Right ventricle myocardium inferior (tissue), 1 donor: ENCODE data around the gene CDK4. TPM values are rescaled to one million over a fixed set of nuclear protein-coding genes. Genes with fewer than 3 reads are reported as not detected.
A peak's percentile ranks its signal among the peaks of the same experiment; 100 is the strongest.

Experiments used
- ATAC-seq: fragments of 200-7000 bp; cut with Tn5 transposase; one replicate; pipeline ENCODE4 v1.9.1; 2020; ENCODE audit warnings: mild to moderate bottlenecking, moderate library complexity
- DNase-seq: peaks from one replicate; pipeline ENCODE4 v3.0.0; 2021; ENCODE audit errors: missing footprints
- intact Hi-C: fragments of 100-400 bp; cut with DNase I; formaldehyde crosslinking; loops from one replicate; pipeline ENCODE4 v1.11.0; 2022
- total RNA-seq: library from RNA; stranded (reverse); fragmentation: NEBNext Ultra II Directional; extraction: Animal tissue kit (Norgen Biotek cat#: 25700); gene quantifications from one replicate; pipeline ENCODE4 v1.2.1, GENCODE V29; 2021
- donor health status: DM: no; HTN: yes; CAD: no; lungs with severe emphysema.

CDK4 gene
- total RNA-seq, 1 donor from 2014 or later, result 42.3 TPM

GRCh38 chr12:57759360-57759980, 7.4 kb upstream of the CDK4 start:
- intact Hi-C loops, result no loop called here
- DNase-seq (no peak), ATAC-seq (no peak)

DNA sequence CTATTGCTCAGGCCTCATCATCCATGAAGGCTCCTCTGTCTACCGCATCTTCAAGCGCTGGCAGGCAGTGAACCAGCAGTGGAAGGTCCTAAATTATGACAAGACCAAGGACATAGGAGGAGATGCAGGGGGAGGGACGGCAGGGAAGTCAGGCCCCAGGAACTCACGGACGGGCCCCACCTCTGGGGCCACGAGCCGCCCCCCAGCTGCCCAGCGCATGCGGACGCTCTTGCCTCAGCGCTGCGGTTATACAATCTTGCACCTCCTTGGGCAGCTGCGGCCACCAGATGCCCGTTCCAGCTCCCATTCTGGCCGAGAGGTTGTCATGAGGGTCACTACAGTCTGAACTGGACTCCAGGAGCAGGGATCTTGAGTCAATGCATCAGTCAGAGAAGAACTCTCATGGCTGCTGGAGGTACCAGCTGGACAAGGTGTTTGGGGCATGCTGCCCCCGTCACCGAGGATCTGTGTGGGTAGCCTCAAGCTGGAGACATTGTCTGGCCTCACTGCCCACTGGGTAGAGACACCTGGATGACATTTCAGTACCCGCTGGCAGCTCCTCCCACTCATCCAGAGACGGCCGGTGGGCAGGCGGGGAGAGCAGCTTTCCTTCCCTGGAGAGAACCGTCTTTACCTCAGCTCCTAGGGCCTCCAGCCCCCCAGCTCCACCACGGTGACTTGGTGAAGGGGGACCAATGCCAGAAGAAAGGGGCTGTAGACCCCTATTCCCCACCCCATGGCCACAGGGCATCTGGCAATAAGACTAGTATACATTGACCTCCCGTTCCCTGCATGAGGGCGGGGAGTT, 6.6 kb upstream of the CDK4 start:
- intact Hi-C loops, result no loop called here
- ATAC-seq, result no peak
- DNase-seq, result no peak

GRCh38 chr12:57757771-57758170, 5.7 kb upstream of the CDK4 start:
- intact Hi-C loops, result no loop called here
- ATAC-seq, result no peak
- DNase-seq, result no peak

DNA sequence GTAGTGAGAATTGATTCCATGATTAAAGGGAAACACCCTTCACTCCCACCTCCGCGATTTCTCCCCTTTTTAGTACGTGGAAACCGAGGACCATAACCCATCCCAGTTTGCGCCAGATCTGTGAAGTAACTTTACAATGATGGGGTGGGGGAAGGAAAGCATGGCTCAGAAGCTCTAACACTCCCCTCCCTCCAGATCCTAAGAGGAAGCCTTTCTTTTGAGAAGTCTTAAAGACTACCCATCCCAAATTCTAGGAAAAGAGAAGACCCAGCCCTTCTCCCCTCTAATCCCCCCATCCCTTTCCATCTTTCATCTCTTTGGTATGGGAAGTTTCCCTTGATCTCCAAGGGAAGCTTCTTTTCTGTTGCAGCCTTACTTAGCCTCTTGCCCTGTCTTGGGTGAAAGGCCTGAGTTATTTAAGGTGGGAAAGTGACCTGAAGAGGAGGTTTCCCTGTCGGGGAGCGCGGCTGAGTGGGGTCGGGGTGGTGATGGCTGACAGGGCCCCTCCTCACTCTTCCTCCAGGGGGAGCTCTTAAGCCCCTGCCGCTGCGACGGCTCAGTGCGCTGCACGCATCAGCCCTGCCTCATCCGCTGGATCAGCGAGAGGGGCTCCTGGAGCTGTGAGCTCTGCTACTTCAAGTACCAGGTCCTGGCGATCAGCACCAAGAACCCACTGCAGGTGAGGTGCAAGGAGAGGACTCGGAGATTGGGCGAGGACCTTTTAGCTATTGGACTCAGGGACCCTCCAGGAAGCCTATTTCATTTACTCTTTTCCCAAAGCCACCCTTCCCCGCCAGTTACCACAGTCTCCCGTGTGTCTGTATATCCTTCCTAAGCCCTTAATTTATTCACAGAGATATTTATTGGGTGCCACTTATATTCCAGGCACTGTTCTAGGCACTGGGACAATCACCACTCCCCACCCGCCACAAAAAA, 4.6 kb upstream of the CDK4 start:
- ATAC-seq (no peak), DNase-seq (peak; percentile 70)
- intact Hi-C loops, result no loop called here

GRCh38 chr12:57755454-57756372, 3.6 kb upstream of the CDK4 start:
- ATAC-seq, result no peak
- intact Hi-C loops, result no loop called here
- no peak for DNase-seq

DNA sequence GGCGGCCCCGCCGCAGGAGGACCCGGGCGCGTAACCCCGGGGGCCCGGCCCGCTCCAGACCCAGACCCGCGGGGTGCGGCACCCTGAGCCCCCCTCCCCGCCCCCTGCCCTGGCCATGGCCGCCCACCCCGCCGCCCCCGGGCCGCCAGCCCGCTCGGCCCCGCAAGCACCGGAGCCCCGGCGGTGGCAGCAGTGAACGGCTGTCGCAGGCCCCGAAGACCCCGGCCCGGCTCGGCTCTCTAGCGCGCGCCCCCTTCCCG, 3.0 kb upstream of the CDK4 start:
- intact Hi-C loops, result no loop called here
- ATAC-seq (no peak), DNase-seq (no peak)

GRCh38 chr12:57754411-57755193, 2.5 kb upstream of the CDK4 start, which contains the start of gene MARCHF9:
MARCHF9 (plus strand) TSS chr12:57755103; CDS start chr12:57755529, 426 bp downstream.
- ATAC-seq, result no peak
- intact Hi-C loops, result no loop called here
- no peak for DNase-seq

GRCh38 chr12:57753756-57754337, 1.7 kb upstream of the CDK4 start:
- ATAC-seq, result no peak
- no peak for DNase-seq
- intact Hi-C loops, result no loop called here

- intact Hi-C loops, result no loop called here
- DNase-seq, result no peak
- ATAC-seq, result no peak
Measured at GRCh38 chr12:57752668-57753000, 524 bp upstream of the CDK4 start.

GRCh38 chr12:57751432-57751787, 700 bp downstream of the CDK4 start:
- intact Hi-C loops, result no loop called here
- DNase-seq (no peak), ATAC-seq (no peak)

GRCh38 chr12:57750561-57751431, 1.3 kb downstream of the CDK4 start:
- ATAC-seq (no peak), DNase-seq (no peak)
- intact Hi-C loops, result no loop called here

- ATAC-seq (no peak), DNase-seq (no peak)
- intact Hi-C loops, result no loop called here
Measured at GRCh38 chr12:57749061-57749460, 3.0 kb downstream of the CDK4 start.

DNA sequence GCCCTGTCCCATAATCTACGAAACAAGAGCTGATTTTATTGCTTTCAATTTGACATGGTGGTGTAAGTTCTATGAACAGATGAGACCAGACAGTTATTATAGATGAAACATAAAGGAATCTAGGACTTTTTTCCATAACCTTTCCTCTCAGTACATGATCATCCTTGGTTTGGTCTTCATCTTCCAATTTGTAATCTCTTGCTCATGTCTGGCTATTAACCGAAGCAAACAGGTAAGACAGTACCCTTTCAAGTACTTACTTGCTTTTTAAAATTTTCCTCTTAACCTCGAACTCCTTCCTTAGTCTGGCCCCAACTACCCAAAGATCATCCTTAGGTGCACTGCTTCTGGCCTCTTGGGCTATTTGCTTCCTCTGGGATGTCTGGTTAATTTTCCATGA, 6.1 kb downstream of the CDK4 start:
- intact Hi-C loops, result no loop called here
- ATAC-seq, result no peak

GRCh38 chr12:57745485-57745881, 6.6 kb downstream of the CDK4 start:
- DNase-seq (no peak), ATAC-seq (no peak)
- intact Hi-C loops, result no loop called here

More for the DNA sequence above, 6.1 kb downstream of the CDK4 start:
- no peak for DNase-seq

DNA sequence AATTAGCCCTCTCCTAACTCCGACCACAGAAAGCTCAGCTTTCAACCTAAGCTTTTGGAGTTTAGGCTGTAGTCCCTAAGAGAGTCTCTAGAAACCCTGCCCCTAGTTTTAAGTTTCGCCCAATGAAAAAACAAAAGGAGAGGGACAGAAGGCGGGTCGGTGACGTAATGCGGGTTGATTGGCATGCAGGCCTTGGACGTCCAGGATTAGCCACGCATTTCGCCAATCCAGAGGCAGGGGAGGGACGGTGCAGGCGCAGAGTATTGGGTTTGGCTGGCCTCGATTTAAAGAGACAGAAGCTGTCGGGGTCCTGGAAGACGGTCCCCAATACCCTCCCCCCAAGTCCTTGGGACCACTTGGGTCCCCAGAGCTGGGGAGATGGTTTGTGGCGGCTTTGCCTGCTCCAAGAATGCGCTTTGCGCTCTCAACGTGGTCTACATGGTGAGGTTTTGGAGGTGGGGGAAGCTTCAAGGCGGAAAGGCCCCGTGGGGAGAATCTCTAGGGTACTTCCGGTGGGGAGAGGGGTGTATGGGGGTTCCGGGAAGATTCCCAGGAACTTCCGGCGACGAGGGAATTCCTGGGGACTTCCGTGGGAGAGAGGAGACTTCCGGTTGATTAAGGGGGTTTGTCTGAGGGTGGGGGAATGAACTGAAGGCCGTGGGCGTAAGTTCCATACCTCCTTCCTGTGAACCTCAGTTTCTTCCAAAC, 7.2 kb downstream of the CDK4 start, which contains the start of gene TSPAN31:
TSPAN31 (plus strand) TSS at position 263 of the 708 bp plus-strand sequence; CDS start at position 379, 116 bp downstream.
- intact Hi-C loops, result no loop called here
- ATAC-seq (peak; percentile 95), DNase-seq (peak; percentile 98)

GRCh38 chr12:57744194-57744776, 7.8 kb downstream of the CDK4 start:
- ATAC-seq, result peak; percentile 62
- peak; percentile 83 for DNase-seq
- intact Hi-C loops, result no loop called here
